ENCODE results near the gene WIPF2.
A peak's percentile ranks its signal among the peaks of the same experiment; 100 is the strongest.

The WIPF2 gene

GRCh38 chr17:40313668-40314583 is 94.8 kb downstream of the WIPF2 start:
- DNase-seq (ENCODE audit: low spot score), result peak; percentile 50

DNA sequence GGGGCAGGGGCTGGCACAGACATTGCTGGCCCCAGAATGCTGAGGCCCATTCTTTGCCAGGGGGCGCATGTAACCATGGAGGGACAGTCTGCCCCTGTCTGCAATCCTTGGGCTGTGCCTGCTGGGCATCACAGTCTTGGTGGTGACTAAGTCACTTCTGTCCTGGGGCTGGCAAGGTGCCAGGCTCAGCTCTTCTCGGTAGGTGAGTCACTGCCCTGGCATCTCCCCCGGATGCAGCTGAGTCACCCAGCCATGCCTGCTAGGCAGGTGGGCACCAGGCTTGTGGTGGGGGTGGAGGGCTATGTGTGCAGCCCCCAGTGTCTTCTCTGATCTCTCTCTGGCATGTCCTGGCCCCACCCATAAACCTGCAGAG is 95.5 kb downstream of the WIPF2 start:
- DNase-seq (ENCODE audit: low spot score), result peak; percentile 96

DNA sequence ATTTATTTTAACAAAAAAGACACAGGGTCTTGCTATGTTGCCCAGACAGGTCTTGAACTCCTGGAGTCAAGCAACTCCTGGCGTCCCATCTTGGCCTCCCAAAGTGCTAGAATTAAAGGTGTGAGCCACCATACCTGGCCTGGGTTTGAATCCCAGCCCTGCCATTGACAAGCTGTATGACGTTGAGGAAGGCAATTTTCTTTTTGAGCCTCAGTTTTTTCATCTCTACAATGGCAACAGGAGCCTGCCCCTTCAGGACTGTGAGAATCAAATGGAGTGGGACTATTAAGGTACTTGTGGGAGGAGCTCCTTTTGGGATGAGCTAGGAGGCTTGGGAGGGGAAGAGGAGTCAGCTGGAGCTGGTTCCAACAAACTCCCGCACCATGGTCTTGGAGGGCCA is 96.1 kb downstream of the WIPF2 start:
- DNase-seq (ENCODE audit: low spot score), result no peak

GRCh38 chr17:40315678-40316570 is 96.8 kb downstream of the WIPF2 start:
- DNase-seq (ENCODE audit: low spot score), result peak; percentile 51

DNA sequence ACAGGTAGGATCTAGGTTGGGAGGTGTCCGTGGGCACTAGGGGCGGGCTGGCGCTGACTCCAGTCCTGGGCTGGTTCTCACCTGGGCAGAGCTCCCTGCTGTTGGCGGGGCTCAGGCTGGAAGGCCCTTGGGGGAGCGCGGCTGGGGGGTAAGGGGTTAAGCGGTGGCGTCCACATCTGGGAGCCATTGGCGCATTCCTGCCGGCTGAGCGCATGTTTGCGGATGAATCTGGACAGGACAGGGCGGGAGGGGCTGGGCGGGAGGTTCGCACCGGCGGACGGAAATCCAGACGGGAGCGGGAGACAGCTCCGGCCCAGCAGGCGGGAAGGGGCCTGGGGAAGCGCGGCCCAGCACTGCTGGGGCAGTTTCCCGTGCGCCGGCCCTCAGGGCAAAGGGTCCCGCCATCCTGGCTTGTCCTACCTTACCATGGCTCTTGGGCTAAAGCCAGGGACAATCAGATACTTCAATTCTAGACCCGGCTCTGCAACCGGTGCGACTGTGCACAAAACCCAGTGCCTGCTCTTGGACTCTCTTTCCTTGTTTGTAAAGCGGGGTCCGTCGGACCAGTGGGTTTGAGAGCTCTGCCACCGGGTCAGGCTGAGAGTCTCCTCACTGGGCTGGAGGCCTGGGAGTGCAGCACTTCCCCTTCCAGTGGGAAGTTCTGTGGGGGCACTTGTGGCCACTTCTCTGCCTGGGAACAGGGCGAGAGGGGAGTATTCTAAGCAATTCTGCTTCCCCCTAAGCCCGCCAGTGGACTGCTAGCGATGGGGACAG is 97.7 kb downstream of the WIPF2 start:
- DNase-seq (ENCODE audit: low spot score), result peak; percentile 72

DNA sequence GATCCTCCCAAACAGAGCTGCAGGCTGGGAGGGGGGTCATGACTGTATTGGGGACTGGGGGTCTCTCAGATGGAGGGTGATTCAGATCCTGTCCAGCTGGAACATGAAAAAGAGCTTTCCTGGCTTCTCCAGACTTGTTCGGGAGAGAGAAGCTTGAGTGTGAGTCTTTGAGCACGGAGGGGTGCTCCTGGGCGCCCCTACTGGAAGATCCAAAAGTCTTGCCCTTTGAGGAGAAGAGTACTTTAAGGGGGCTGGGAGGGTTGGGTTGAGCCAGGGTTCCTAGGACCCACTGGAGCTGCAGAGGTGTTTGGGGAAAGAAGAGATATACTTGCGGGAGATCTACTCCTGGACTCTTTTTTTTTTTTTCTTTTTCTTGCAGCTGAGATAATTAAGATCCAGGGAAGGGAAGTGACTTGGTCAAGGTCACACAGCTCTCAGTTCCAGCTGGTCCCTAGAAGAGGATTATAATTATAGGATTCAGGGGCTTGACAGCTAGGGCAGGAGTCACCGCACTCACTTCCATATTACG is 98.3 kb downstream of the WIPF2 start:
- peak; percentile 74 for DNase-seq (ENCODE audit: low spot score)

DNA sequence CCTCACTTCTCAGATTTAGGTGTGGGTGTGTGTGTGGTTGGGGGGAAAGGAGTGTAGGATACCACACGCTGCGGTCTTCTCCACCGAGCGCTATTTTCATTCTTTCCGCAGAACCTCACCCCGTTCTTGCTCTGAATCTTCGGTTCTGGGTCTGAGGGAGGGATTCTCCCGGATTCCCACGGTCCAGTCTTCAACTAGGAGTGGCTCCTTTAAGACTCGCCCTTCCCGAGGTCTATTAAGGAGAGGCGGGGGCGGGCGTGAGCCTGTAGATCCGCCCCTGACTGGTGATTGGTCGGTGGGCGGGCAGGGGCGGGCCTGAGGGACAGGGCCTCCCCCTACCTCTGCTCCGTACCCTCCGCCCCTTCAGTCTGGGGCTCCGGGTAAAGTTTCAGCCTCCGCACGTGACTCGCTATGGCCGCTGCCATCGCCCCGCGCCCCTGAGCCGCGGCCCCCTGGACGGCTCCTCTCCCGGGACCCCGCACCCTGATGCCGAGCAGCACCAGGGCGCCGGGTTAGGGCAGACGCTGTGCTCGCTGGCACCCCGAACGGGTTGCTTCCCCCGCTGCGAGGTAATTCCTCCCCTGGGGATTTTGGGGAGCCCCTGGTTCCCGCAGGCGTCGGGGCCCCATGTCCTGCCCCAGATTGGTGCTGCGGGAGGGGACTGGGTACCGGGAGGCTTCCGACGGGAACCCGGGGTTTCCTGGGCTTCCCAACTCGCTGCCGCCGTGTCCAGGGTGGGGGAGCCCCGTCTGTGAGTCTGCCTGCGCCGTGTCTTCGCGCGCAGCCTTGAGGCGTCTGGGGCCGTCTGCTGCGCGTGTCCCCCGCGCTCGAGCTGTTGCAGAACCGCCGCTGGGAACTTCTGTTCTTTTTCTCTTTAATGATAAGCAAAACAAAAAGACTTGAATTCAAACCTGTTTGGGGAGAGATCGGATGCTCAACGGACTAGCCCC is 99.1 kb downstream of the WIPF2 start:
- peak; percentile 96 for DNase-seq (ENCODE audit: low spot score)

- no peak for DNase-seq (ENCODE audit: low spot score)
Measured at GRCh38 chr17:40318830-40319391, 99.8 kb downstream of the WIPF2 start.

GRCh38 chr17:40319651-40320540 is 100.8 kb downstream of the WIPF2 start:
- no peak for DNase-seq (ENCODE audit: low spot score)

GRCh38 chr17:40320756-40321523 is 101.8 kb downstream of the WIPF2 start:
- no peak for DNase-seq (ENCODE audit: low spot score)

- no peak for DNase-seq (ENCODE audit: low spot score)
Measured at GRCh38 chr17:40321524-40321929, 102.4 kb downstream of the WIPF2 start.

GRCh38 chr17:40321961-40322357 is 102.9 kb downstream of the WIPF2 start:
- no peak for DNase-seq (ENCODE audit: low spot score)

DNA sequence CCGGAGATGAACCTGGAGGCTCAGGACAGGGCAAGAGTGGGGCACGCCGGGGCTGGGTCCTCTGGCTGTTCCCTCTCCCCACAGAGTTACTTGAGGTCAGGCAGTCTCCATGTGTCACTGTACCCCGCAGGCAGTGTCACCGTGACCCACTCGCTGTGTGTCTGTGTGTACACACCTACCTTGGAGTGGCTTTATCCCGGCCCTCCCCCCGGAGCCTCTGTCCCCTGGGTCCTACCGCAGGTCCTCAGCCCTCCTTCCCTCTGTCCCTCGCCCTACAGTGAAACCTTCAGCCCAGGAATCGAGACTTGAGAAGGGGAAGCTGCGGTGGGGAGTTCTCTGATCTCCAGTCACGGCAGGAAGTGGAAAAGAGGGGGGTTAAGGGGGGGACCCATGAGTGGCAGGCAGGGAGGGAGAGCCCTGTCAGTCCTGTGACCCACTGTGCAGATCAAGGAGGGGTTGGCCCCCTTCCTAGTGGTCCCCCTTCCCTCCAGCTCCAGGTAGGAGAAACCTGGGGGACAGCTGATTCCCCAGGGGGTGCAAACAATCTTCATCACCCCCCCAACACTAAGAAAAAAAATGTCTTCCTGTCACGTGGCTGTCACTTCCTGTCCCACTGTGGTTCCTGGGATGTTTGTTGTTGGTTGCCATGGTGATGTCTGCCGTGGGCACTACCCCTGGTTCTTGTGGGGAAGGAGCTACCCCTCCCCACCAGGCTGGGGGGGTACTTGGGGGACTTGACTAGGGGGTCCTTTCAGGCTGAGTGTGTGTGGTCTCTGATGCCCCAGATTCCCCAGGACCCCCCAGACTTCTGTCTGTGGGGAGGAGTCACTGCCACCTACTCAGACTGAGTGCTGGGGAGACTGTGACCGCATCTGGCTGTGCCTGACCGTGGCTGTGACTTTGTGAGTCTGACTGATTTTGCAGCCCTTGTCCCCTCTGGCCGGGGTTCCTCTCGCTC is 103.5 kb downstream of the WIPF2 start:
- peak; percentile 86 for DNase-seq (ENCODE audit: low spot score)

GRCh38 chr17:40323391-40324381 is 104.6 kb downstream of the WIPF2 start:
- no peak for DNase-seq (ENCODE audit: low spot score)

DNA sequence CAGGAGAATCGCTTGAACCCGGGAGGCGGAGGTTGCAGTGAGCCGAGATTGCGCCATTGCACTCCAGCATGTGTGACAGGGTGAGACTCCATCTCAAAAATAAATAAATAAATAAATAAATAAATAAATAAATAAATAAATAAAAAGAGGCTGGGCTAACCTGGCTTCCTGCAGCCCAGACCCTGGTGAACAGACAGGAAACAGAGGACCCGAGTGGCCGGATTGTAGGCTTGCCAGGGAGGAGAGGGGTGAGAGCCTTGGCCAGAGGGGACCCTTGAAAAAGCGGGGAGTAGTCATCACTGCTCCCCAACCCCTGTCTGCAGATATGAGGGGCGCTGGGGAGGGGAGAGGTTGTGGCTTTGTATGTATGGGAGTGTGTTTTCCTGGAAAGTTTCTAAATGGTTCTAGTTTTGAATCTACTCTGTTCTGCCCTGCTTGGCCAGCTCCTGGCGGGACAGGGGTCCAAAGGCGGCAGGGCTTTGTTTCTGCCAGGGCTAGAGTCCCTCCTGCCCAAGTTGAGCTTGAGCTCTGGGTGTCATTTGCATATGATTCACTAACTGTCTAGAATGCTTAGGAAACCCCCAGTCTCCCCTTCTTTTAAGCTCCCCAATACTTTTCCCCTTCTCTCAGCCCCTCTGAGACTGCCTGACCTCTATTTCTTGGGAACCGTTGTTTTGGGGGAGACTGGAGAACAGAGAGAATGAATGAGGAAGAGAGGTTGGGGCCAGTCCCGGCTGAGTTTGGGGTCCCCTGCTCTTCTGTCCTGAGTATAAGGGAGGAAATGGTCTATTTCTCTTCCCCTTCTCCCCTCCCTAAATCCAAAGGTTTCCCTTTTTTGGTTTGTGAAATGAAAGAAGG is 106.3 kb downstream of the WIPF2 start:
- no peak for DNase-seq (ENCODE audit: low spot score)
